Thyroid gland (tissue), 4 donors: Measurements from ENCODE around the gene GALNTL6. TPM values are rescaled to one million over a fixed set of nuclear protein-coding genes. Genes with fewer than 3 reads are reported as not detected.
A peak's percentile ranks its signal among the peaks of the same experiment; 100 is the strongest.

ENCODE experiments used
- DNase-seq, 2 donors: peaks; one replicate each; pipeline ENCODE4 v3.0.0-alpha.2; 2019
- H3K27ac ChIP-seq, 3 donors: fragments of 200-600 bp; sonication (generic); 1 replicate in 2 of 3; 2 replicates in 1 of 3; pipeline ENCODE4 v1.5.1; 2016 to 2019; ENCODE audit warnings: mild to moderate bottlenecking in 1 of 3, moderate library complexity in 1 of 3
- H3K27me3 ChIP-seq: fragments of 200-600 bp; sonication (generic); one replicate; pipeline ENCODE4 v1.5.1; 2019
- H3K36me3 ChIP-seq, 2 donors: fragments of 200-600 bp; sonication (generic); one replicate each; pipeline ENCODE4 v1.5.1; 2016 to 2019
- H3K4me1 ChIP-seq, 2 donors: fragments of 200-600 bp; sonication (generic); one replicate each; pipeline ENCODE4 v1.5.1; 2017 to 2019
- H3K4me3 ChIP-seq, 3 donors: fragments of 200-600 bp; sonication (generic); replicated peaks in 1 of 3; 1 replicate in 2 of 3; 2 replicates in 1 of 3; pipeline ENCODE4 v1.5.1; 2016; ENCODE audit warnings: mild to moderate bottlenecking in 1 of 3
- H3K9me3 ChIP-seq: fragments of 200-600 bp; sonication (generic); one replicate; pipeline ENCODE4 v1.5.1; 2017
- CTCF ChIP-seq, 6 experiments: fragments of 200-600 bp in 3 of 6; fragments of 450-650 bp in 3 of 6; sonication (generic) in 3 of 6; IDR thresholded peaks; one replicate each; pipeline ENCODE4 v1.5.1; 2016 to 2019; ENCODE audit warnings: antibody characterized with exemption in 6 of 6, mild to moderate bottlenecking in 2 of 6, inconsistent platforms in 1 of 6, moderate library complexity in 1 of 6
- POLR2A ChIP-seq, 2 donors: fragments of 450-650 bp; IDR thresholded peaks; one replicate each; pipeline ENCODE4 v1.6.1; 2017; ENCODE audit warnings: antibody characterized with exemption in 2 of 2, mild to moderate bottlenecking in 2 of 2, moderate library complexity in 1 of 2
- WGBS, 2 donors: methylation state at CpG; one replicate each; pipeline ENCODE4 v1.1.5; 2017; 5-methylcytosine and 5-hydroxymethylcytosine counted together
- intact Hi-C: fragments of 100-400 bp; cut with DNase I; formaldehyde crosslinking; loops from one replicate; pipeline ENCODE4 v1.15.1; 2023
- total RNA-seq, 4 donors: library from RNA; depleted of rRNA; stranded (reverse); fragments of >200 nt; gene quantifications; one replicate each; pipeline ENCODE4 v1.2.3, GENCODE V29; 2016

The GALNTL6 gene
- total RNA-seq, 4 donors from 2014 or later: not detected

GRCh38 chr4:172555725-172556124, 742.5 kb downstream of the GALNTL6 start:
- intact Hi-C loops: no loop called here
- 80 to 83% methylated on average over 2 of the region's 2 CpGs for WGBS, 2 donors
- TF ChIP-seq POLR2A (IDR thresholded peaks at IDR 0.05) (no peak), CTCF (IDR thresholded peaks at IDR 0.05) (no peak)

DNA sequence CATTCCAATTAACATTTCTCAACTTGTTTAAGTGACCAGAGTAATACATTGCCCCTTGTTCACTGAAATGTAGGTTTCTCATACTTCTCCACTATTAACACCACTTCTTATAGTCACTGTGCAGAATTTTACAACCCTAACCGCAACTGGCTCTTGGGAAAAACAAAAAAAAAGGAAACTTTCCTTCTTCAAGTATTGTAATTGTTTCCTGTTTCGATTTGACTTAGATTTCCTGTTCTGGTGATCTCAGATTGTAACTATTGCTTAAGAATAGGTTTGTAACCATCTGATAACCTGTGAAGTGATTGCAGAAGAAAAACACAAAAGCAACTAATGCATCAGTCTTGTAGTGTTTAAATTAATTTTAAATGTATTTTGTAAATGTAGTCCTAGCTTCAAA, 760.7 kb downstream of the GALNTL6 start:
- Histone ChIP-seq H3K27me3 (no peaks in the 10 kb centered on the region), H3K4me1 (no peaks in the 10 kb centered on the region), H3K27ac (no peak overlapping the region), H3K36me3 (no peaks in the 10 kb centered on the region), H3K9me3 (no peaks in the 10 kb centered on the region), H3K4me3 (no peak overlapping the region)
- intact Hi-C loops: no loop called here
- TF ChIP-seq POLR2A (IDR thresholded peaks at IDR 0.05) (no peak), CTCF (IDR thresholded peaks at IDR 0.05) (no peak)
- 55 to 69% methylated on average over 2 of the region's 2 CpGs for WGBS, 2 donors
- no peak for DNase-seq

More at GRCh38 chr4:172555725-172556124, 742.5 kb downstream of the GALNTL6 start:
- no peak overlapping the region for H3K27ac ChIP-seq
- no peaks in the 10 kb centered on the region for H3K4me1 ChIP-seq
- H3K27me3 ChIP-seq: no peaks in the 10 kb centered on the region
- DNase-seq: no peak
- H3K4me3 ChIP-seq: no peak overlapping the region
- no peaks in the 10 kb centered on the region for H3K9me3 ChIP-seq
- H3K36me3 ChIP-seq: no peaks in the 10 kb centered on the region

DNA sequence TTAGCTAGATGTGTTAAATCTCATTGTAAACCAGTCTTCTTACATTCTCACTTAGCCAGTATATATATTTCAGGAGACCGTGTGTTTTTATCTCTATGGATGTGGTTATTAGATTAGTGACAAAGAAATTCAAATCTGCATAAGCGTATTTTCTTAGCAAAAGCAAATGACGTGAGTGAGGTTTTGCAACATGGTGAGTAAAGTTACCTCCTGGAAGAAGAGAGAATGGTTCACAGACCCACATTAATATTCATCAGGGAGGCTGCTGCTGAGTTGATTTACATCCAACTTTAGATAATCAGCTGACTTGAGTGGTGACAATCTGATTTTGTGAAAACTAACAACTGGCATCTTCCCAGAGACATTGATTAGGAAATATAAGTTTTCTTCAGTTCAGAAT, 765.5 kb downstream of the GALNTL6 start:
- Histone ChIP-seq H3K4me1 (no peaks in the 10 kb centered on the region), H3K9me3 (no peaks in the 10 kb centered on the region), H3K4me3 (no peak overlapping the region), H3K27ac (no peak overlapping the region), H3K36me3 (no peaks in the 10 kb centered on the region), H3K27me3 (no peaks in the 10 kb centered on the region)
- 77 to 79% methylated on average over 3 of the region's 3 CpGs for WGBS, 2 donors
- TF ChIP-seq POLR2A (IDR thresholded peaks at IDR 0.05): no peak
- DNase-seq: no peak
- intact Hi-C loops: no loop called here

DNA sequence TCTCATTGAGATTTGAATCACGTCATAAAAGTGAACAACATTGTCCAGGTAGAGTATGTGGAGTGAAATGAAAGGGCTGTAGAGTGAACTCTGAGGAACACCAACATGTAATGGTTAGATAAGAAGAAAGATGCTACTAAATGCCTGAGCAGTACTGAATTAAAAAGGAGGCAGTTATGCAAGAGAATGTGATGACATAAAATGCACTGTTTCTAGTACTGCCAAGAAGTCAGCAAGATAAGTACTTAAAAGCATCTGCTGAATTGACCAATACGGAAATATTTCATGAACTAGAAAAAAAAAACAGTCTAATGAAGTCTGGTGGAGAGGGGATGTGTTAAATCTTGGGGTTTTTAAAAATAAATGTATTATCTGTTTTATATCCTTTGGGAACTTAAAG, 771.6 kb downstream of the GALNTL6 start:
- no peak for TF ChIP-seq POLR2A (IDR thresholded peaks at IDR 0.05)
- no peak for TF ChIP-seq CTCF (IDR thresholded peaks at IDR 0.05)
- 80 to 85% methylated on average over 2 of the region's 2 CpGs for WGBS, 2 donors
- Histone ChIP-seq H3K36me3 (no peaks in the 10 kb centered on the region), H3K9me3 (no peaks in the 10 kb centered on the region), H3K4me3 (no peak overlapping the region), H3K27me3 (no peaks in the 10 kb centered on the region), H3K4me1 (no peaks in the 10 kb centered on the region), H3K27ac (no peak overlapping the region)
- intact Hi-C loops: no loop called here
- no peak for DNase-seq

- TF ChIP-seq CTCF (IDR thresholded peaks at IDR 0.05) (peak in 3 of 6 experiments; percentile 13 to 42 (median 25)), POLR2A (IDR thresholded peaks at IDR 0.05) (no peak)
- peak; percentile 3 to 6 for DNase-seq
- 53 to 63% methylated on average over 4 of the region's 4 CpGs for WGBS, 2 donors
- Histone ChIP-seq H3K4me1 (no peaks in the 10 kb centered on the region), H3K36me3 (no peaks in the 10 kb centered on the region), H3K9me3 (no peaks in the 10 kb centered on the region), H3K27ac (no peak overlapping the region), H3K4me3 (no peak overlapping the region), H3K27me3 (no peaks in the 10 kb centered on the region)
- intact Hi-C loops: loop anchor here (5.0 kb wide), 1 partner anchor 241 kb away; no protein-coding TSS in a partner anchor
These were observed 783.0 kb downstream of the GALNTL6 start for GRCh38 chr4:172596206-172596605.

DNA sequence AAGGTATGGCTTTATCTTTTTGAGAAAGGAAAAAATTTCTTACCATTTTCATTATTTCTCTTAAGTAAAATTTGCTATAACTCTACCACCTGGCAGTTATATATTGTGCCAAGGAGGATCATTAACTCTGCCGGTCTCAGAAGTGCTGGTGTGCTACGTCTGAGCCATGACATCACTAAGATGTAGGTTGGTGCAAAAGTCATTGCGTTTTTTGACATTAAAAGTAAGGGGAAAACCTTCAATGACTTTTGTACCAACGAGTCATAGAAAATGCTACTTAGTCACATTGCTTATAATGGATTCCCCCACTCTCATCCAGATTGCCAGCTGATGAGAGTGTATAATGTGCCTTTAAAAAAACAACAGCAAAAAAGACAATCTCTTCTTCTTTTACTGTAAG, 786.4 kb downstream of the GALNTL6 start:
- Histone ChIP-seq H3K27me3 (no peaks in the 10 kb centered on the region), H3K9me3 (no peaks in the 10 kb centered on the region), H3K36me3 (no peaks in the 10 kb centered on the region), H3K27ac (no peak overlapping the region), H3K4me1 (no peaks in the 10 kb centered on the region), H3K4me3 (no peak overlapping the region)
- 83 to 86% methylated on average over 4 of the region's 4 CpGs for WGBS, 2 donors
- no peak for DNase-seq
- TF ChIP-seq POLR2A (IDR thresholded peaks at IDR 0.05): no peak
- TF ChIP-seq CTCF (IDR thresholded peaks at IDR 0.05): no peak
- intact Hi-C loops: loop anchor here (5.0 kb wide), 1 partner anchor 238 kb away; no protein-coding TSS in a partner anchor
